Measurements from ENCODE around the gene TMEM151A.
A peak's percentile ranks its signal among the peaks of the same experiment; 100 is the strongest.
"Not testable (repeated sequence)": the region's sequence is repeated elsewhere in the genome, so short reads cannot be mapped to it uniquely, and the experiment has no call there.

Gene TMEM151A

DNA sequence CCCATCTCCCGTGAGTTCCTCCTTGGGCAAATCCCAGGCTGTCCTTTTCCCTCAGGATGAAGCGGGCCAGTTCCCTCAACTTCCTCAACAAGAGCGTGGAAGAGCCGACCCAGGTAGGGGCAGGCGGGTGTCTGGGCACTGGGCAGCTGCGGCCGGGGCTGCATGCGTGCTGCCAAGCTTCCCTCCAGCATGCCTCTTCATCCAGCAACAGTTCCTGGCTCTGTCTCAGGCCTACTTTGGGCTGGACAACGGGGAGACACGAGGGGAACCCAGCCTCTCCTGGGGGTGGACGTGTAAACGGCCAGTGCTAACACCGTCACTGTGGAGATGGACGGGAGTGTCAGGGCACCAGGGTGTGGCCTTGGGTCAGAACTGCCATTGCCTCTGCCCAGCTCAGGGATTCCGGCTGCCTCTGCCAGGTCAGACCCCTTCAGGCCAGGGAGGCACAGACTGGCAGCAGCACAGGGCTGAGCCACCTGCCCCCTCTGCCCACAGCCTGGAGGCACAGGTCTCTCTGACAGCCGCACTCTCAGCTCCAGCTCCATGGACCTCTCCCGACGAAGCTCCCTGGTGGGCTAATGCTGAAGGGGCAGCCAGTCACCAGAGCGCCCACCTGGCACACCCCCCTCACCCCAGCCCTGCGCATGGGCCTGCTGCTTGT lies 25.2 kb upstream of the TMEM151A start:
- no peak overlapping the region for H3K4me3 ChIP-seq (ENCODE audit: low read length)
- DNase-seq (ENCODE audit: low read depth, low spot score): no peak

- no peak overlapping the region for H3K4me3 ChIP-seq (ENCODE audit: low read length)
- DNase-seq (ENCODE audit: low read depth, low spot score): no peak
These were observed 24.7 kb upstream of the TMEM151A start for GRCh38 chr11:66267039-66267378.

DNA sequence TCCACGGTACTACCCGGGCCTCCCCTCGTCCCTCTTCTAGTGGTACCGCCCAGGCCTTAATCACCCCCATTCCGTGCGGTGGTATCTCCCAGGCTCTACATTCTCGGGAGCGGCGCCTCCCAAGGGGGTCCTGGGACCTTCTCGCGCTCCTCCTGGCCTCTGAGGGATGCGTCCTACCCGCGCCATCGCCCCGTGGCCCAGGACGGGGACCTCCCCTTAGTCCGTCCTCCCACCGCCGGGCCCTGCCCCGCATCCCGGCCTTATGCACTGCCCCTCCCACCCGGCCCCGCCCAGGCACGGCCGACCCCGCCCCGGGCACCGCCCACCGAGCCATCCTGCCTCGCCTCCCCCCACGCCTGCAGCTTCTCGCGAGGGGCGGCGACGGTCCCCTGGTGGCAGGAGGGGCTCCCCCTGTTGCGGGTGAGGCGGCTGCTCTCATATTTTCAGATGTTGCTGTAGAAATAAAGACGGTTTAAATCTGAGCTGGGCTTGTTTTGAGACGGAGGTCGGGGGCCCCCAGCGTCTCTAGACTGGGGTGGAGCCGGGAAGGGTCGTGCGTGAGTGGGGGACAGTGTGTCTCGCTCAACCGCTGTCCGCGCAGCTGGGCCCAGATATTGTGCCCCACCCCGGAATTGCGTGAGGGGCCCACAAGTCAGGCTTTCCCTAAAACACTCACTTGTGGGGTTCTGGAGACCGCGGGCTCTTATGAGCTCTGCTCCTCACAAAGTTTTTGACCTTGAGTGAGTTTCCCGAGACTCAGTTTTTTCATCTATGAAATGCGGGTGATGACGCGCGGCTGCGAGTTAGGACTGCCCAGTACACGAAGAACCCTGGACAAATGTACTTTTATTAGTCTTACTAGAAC lies 24.1 kb upstream of the TMEM151A start:
- H3K4me3 ChIP-seq (ENCODE audit: low read length): peak overlapping the region; percentile 97
- peak; percentile 76 for DNase-seq (ENCODE audit: low read depth, low spot score)

DNA sequence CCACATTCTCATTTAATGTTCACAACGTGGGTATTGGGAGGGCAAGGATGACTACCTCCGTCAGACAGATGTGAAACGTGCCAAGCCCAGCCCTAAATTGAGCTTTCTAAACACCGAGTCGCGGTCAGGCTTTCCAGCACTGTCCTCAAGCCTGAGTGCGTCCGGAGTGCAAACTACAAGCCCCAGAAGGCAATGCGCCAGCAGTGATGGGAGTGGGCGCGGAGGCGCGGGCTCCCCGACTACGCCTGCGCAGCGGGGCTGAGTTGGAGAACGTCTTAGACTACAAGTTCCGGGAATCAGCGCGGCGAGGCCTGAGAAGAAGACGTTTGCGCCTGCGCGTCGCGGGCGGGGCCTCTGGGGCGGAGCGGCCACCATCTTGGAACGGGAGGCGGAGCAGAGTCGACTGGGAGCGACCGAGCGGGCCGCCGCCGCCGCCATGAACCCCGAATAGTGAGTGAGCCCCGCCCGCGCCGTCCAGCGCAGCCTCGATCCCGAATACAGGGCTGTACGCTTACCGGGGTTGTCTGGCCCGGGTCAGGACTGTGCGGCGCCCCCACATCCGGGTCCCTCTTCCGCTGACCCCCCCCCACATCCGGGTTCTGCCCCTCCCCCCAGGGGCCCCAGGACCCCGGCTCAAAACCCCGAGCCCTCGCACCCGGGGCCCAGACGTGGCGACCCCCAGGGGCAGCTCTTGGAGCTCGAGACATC lies 23.3 kb upstream of the TMEM151A start, which contains the start of gene RAB1B:
RAB1B (plus strand) TSS at position 396 of the 708 bp plus-strand sequence; CDS start at position 437, 41 bp downstream.
- DNase-seq (ENCODE audit: low read depth, low spot score): peak; percentile 99
- H3K4me3 ChIP-seq (ENCODE audit: low read length): peak within 1 kb of the TSS; percentile 97

DNA sequence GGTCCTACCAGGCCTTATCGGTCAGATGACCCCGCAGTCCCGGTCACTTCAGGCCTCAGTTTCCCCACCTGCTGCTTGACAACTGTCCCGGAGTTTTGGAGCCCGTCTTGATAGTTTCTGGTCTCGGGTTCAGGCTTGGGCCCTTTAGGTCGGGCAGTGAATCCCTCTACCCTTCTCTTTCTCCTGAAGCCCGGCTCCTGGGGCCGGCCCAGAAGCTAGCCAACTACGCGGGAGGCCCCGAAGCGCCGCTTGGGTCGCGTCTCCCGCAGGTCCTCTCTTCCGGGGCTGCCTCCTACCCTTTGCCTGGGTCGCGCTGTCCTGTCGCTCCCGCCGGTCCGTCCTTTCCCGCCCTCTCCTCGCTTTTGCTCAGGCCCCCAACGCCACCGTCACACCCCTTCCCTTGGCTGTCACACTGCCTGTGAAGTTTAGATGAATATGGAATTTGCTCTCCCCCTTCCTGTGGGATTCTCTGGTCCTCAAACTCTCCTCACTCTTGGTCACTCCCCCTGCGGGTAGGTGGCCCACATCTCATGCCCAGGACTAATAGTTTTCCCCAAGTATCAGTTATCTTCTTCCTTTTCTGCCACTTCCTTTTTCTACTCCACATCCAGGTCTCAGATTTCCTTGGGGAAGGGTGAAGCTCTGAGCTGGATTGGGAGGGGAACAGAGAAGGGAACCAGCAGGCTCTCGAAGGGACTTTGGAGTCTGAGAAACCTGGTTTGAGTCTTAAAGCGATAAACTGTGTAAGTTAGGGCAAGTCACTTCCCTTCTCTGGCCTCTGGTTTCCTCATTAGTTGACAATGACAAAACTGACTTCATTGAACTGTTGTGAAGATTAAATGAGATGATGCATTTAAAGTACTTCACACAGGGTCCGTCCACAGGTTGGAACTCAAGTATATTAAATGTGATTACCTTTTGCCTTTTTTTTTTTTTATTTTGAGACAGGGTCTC lies 22.5 kb upstream of the TMEM151A start:
- no peak for DNase-seq (ENCODE audit: low read depth, low spot score)
- H3K4me3 ChIP-seq (ENCODE audit: low read length): peak overlapping the region; percentile 97

GRCh38 chr11:66271816-66272215 lies 19.9 kb upstream of the TMEM151A start:
- no peak for DNase-seq (ENCODE audit: low read depth, low spot score)
- H3K4me3 ChIP-seq (ENCODE audit: low read length): no peak overlapping the region

DNA sequence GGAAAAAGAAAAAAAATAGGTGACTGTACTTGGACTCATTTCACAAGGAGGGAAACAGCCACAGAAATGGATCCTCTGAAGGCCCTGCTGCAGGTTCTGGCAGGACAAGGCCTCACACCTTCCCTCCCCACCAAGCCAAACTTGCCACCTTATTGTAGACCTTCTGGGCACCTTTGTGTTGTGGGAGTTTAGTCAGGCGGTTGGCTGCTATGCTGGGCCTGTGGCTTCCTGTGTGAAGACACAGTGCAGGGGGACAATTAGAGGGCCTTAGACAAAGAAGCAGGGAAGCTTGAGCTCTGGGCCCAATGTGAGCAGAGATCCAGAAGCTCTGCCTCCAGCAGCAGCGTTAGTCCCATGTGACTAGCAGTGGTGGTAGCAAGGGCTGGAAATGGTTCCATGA lies 19.1 kb upstream of the TMEM151A start:
- no peak overlapping the region for H3K4me3 ChIP-seq (ENCODE audit: low read length)
- DNase-seq (ENCODE audit: low read depth, low spot score): no peak

- no peak for DNase-seq (ENCODE audit: low read depth, low spot score)
- no peak overlapping the region for H3K4me3 ChIP-seq (ENCODE audit: low read length)
These were observed 17.5 kb upstream of the TMEM151A start for GRCh38 chr11:66274219-66274618.

DNA sequence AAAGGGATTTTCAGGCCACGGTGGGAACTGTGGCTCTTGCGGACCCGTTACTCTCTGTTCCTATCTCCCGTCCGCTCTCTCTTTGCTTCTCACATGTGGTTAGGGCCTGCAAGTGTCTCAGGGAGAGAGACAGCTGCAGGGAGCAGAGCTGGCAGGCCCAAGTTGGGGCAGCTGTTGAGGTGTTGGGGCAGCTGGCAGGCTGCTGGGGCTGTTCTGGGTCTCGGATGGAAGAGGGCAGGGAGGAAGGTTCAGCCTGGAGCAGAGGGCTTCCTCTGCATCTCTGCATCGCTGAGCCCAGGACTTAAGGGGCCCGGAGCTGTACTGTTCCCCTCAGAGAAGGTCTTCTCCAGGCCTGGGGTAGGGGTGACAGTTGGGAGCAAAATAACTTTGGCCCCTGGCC lies 16.3 kb upstream of the TMEM151A start:
- DNase-seq (ENCODE audit: low read depth, low spot score): no peak
- no peak overlapping the region for H3K4me3 ChIP-seq (ENCODE audit: low read length)

DNA sequence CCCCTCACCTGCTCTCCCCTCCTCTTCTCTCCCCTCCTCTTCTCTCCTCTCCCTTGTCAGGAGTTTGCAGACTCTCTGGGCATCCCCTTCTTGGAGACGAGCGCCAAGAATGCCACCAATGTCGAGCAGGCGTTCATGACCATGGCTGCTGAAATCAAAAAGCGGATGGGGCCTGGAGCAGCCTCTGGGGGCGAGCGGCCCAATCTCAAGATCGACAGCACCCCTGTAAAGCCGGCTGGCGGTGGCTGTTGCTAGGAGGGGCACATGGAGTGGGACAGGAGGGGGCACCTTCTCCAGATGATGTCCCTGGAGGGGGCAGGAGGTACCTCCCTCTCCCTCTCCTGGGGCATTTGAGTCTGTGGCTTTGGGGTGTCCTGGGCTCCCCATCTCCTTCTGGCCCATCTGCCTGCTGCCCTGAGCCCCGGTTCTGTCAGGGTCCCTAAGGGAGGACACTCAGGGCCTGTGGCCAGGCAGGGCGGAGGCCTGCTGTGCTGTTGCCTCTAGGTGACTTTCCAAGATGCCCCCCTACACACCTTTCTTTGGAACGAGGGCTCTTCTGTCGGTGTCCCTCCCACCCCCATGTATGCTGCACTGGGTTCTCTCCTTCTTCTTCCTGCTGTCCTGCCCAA lies 15.6 kb upstream of the TMEM151A start:
- no peak for DNase-seq (ENCODE audit: low read depth, low spot score)
- no peak overlapping the region for H3K4me3 ChIP-seq (ENCODE audit: low read length)

DNA sequence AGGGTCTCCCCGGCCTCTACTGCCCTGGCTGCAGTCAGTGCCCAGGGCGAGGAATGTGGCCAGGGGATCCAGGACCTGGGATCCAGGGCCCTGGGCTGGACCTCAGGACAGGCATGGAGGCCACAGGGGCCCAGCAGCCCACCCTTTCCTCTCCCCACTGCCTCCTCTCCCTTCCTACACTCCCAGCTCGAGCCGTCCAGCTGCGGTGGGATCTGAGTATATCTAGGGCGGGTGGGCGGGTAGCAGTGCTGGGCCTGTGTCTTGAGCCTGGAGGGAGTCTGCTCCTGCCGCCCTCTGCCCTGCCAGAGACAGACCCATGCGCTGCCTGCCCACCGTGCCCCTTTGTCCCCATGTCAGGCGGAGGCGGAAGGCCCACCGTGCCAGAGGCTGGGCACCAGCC lies 15.1 kb upstream of the TMEM151A start:
- DNase-seq (ENCODE audit: low read depth, low spot score); H3K4me3 ChIP-seq (ENCODE audit: low read length): not testable (repeated sequence)

GRCh38 chr11:66277064-66277463 lies 14.6 kb upstream of the TMEM151A start:
- H3K4me3 ChIP-seq (ENCODE audit: low read length); DNase-seq (ENCODE audit: low read depth, low spot score): not testable (repeated sequence)

- DNase-seq (ENCODE audit: low read depth, low spot score): no peak
- peak within 1 kb of the TSS; percentile 24 for H3K4me3 ChIP-seq (ENCODE audit: low read length)
These were observed 14.0 kb upstream of the TMEM151A start, which contains the start of gene CNIH2 for GRCh38 chr11:66277471-66278362. CNIH2 (plus strand) TSS chr11:66278175; CDS start chr11:66278457, 282 bp downstream.

DNA sequence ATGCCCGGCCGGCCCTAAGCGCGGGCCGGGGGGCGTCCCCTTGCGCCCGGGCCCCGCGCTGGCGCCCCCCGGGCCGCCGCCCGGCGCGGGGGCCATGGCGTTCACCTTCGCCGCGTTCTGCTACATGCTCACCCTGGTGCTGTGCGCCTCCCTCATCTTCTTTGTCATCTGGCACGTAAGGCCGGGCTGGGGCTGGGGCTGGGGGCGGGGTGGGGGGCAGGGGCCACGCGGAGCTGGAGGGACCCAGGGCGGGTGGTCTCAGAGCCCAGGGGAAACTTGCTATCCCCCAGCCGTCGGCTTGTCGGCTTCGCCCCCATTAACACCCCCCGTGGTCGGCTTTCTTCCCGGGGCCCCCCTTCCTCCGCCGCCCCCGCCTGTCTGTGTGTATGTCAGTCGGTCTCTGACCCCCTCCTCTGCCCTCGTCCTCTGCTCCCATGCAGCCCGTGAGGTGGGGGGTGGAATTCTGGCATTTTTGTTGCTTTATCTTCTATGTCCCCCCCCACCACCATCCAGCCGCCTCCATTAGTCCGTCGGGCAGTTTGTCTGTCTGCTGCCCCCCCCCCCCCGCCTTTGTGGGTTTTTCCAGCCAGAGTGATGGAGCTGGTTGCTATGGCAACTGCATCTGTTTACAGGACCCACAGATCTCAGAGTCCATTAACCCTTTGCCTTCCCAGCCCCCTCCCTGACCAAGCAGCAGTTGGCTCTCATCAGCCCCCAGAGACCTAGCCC lies 13.2 kb upstream of the TMEM151A start:
- no peak for DNase-seq (ENCODE audit: low read depth, low spot score)
- H3K4me3 ChIP-seq (ENCODE audit: low read length): peak overlapping the region; percentile 24

DNA sequence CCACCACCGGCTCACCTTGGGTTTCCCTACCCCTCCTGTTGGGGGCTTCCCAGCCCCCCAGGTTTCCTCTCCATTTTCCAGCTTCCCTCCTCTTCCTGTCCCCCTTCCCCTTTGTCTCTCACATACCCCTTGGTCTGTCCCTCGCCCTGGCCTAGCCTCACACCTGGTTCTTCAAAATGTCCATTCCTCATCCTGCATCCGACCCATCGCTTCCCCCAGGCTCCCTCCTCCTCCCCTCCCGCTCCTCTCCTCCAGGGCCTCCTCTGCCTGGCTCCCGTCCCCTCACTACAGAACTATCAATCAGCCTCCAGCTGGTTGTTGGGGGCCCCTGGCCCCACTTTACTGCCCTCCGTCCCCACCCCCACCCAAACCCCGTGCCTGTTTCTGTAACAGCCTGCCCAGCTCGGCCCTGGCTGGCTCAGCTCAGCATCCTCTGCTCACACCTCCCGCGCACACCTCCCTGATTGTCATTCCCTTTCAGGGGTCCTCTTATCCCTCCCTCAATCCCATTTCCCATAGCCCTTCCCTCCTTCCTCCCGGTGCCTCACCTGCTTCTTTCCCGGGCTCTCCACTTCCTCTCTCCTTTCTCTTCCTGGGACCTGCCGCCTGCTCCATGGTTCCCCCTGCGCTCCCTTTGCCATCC lies 12.5 kb upstream of the TMEM151A start:
- DNase-seq (ENCODE audit: low read depth, low spot score): no peak
- no peak overlapping the region for H3K4me3 ChIP-seq (ENCODE audit: low read length)

- no peak for DNase-seq (ENCODE audit: low read depth, low spot score)
- H3K4me3 ChIP-seq (ENCODE audit: low read length): no peak overlapping the region
These were observed 11.3 kb upstream of the TMEM151A start for GRCh38 chr11:66280428-66280827.

Measured in Jurkat, Clone E6-1 (cell line).